Measurements from ENCODE around the gene DNALI1.

- no peak for TF ChIP-seq CTCF (IDR thresholded peaks at IDR 0.05)
- TF ChIP-seq POLR2A (IDR thresholded peaks at IDR 0.05) = no peak
These were observed 48.4 kb downstream of the DNALI1 start for GRCh38 chr1:37605061-37605650.

Data from uterus (tissue), 2 donors.